HepG2 (cell line): ENCODE data around the gene SLC25A22.

Experiments used
- ATF2 ChIP-seq: sonication (generic); formaldehyde crosslinking; IDR thresholded peaks from 2 replicates; pipeline ENCODE4 v1.4.0; 2020; ENCODE audit warnings: missing genetic modification reagents
- CBFB ChIP-seq: sonication (generic); formaldehyde crosslinking; IDR thresholded peaks from 2 replicates; pipeline ENCODE4 v1.4.0; 2020; ENCODE audit warnings: missing genetic modification reagents
- CBX5 ChIP-seq: sonication (generic); formaldehyde crosslinking; IDR thresholded peaks from 2 replicates; pipeline ENCODE4 v1.4.0; 2020; ENCODE audit warnings: missing genetic modification reagents, borderline replicate concordance
- CTCF ChIP-seq: sonication (generic); formaldehyde crosslinking; IDR thresholded peaks from 2 replicates; pipeline ENCODE4 v1.5.0; 2020; ENCODE audit warnings: mild to moderate bottlenecking, missing genetic modification reagents, moderate library complexity
- DZIP1 ChIP-seq: sonication (generic); formaldehyde crosslinking; IDR thresholded peaks from 2 replicates; pipeline ENCODE4 v1.5.0; 2020; ENCODE audit warnings: mild to moderate bottlenecking, missing genetic modification reagents
- HOXA7 ChIP-seq: sonication (generic); formaldehyde crosslinking; IDR thresholded peaks from 2 replicates; pipeline ENCODE4 v1.8.1; 2022; ENCODE audit warnings: mild to moderate bottlenecking, missing genetic modification reagents, moderate library complexity
- MLLT10 ChIP-seq: sonication (generic); formaldehyde crosslinking; IDR thresholded peaks from 2 replicates; pipeline ENCODE4 v1.4.0; 2020; ENCODE audit warnings: missing genetic modification reagents
- NAIF1 ChIP-seq: sonication (generic); formaldehyde crosslinking; IDR thresholded peaks from 2 replicates; pipeline ENCODE4 v1.5.0; 2020; ENCODE audit warnings: mild to moderate bottlenecking, missing genetic modification reagents, borderline replicate concordance
- POGZ ChIP-seq: sonication (generic); formaldehyde crosslinking; IDR thresholded peaks from 2 replicates; pipeline ENCODE4 v1.4.0; 2020; ENCODE audit warnings: mild to moderate bottlenecking, missing genetic modification reagents
- POLR2A ChIP-seq, 2 experiments: IDR thresholded peaks; 2 replicates each; pipeline ENCODE4 v1.6.1; 2011; ENCODE audit warnings: low read depth in 2 of 2, low read length in 2 of 2, mild to moderate bottlenecking in 1 of 2, moderate library complexity in 1 of 2; ENCODE audit not compliant: insufficient read depth in 1 of 2
- ZBTB7A ChIP-seq: sonication (generic); formaldehyde crosslinking; IDR thresholded peaks from 2 replicates; pipeline ENCODE4 v1.8.0; 2022; ENCODE audit warnings: mild to moderate bottlenecking, missing genetic modification reagents
- ZNF580 ChIP-seq: IDR thresholded peaks from 2 replicates; pipeline ENCODE4 v1.6.1; 2016; ENCODE audit warnings: low read depth, borderline replicate concordance
- ZNF792 ChIP-seq: IDR thresholded peaks from 2 replicates; pipeline ENCODE4 v1.6.1; 2016

GRCh38 chr11:844693-845644, 46.9 kb upstream of the SLC25A22 start:
- TF ChIP-seq DZIP1 (CRISPR knock-in tag) (no peak), NAIF1 (CRISPR knock-in tag) (no peak), CTCF (no peak), ZNF580 (CRISPR knock-in tag) (0 out of 2 replicates have a peak, but pooled peaks have one; percentile 25), POLR2A (IDR thresholded peaks at IDR 0.05; ENCODE audit: insufficient read depth in 1 of 2, low read depth in 2 of 2, low read length in 2 of 2) (no peak), ATF2 (CRISPR knock-in tag) (no peak), POGZ (CRISPR knock-in tag) (no peak), CBFB (CRISPR knock-in tag) (no peak), CBX5 (CRISPR knock-in tag) (peak; percentile 40; the same call in 1 of the 2 replicates), MLLT10 (no peak), ZBTB7A (CRISPR knock-in tag) (no peak), ZNF792 (CRISPR knock-in tag) (no peak), HOXA7 (CRISPR knock-in tag) (no peak)
